COLO829 (cell line): ENCODE results near the gene PRKCE.

ENCODE experiments used
- DNase-seq: peaks from one replicate; pipeline ENCODE4 v3.0.0; 2012; ENCODE audit warnings: low spot score

PRKCE gene

DNA sequence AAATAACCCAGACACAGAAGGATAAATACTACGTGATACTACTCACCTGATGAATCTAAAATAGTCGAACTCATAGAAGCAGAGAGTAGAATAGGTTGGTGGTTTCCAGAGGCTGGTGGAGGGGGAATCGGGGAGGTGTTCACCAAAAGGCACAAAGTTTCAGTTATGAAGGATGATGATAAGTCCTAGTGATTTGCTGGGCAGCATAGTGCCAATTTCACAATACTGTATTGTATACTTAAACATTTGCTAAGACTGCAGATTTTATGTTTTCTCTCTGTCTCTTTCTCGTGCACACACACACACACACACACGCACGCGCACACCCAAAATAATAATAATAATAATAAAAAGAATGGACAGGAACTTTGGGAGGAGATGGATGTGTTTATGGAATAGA lies 425.4 kb downstream of the PRKCE start:
- no peak for DNase-seq

DNA sequence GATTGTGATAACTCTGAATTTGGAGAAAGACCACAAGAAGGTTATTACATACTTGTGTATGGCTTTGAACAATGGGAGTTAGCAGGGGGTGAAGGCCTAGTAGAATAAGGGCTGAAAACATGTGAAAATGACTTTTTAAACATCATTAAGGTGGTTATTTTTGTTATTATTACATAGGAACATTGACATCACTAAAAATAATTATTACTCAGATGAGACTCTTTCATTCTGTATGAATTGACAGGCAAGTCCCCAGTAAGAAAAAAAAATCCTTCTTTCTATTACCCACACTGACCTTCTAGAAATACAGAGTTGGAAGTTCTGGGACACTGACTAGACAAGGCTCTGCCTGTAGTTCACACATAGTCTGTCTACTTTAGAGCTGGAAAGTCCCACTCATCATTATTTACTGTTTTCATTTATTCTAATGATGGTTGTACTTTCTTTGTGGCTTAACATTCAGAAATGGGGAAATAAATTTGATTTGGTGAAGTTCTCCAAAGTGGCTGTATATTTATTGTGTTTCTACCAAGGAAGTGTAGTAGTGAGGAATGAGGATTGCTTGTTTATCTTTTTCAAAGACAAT lies 426.1 kb downstream of the PRKCE start:
- no peak for DNase-seq

DNA sequence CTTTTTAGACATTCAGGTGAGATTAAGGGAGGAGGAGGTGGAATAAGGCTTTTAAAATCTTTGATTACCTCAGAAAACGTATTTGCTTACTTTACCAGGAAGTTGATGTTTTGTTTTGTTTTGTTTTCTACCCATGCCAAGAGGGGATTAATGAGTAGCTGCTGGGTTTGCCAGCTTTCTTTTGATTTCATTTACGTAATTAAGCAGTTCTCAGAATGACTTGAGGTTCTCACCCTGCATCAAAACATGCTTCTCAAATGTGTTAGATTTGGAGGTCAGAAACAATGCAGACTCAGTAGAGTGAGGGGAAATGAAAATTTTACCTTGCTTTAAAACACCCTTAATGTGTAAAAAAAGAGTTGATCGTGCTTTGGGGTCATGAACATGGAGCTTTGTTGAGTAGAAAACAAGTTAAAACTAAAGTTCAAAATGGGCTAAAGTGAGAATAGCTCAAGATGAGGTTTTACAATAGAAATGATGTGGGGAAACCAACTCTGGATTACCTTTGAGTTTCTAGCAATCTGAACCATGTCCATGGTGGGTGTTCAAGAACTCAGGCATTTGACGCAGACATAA lies 428.6 kb downstream of the PRKCE start:
- no peak for DNase-seq

DNA sequence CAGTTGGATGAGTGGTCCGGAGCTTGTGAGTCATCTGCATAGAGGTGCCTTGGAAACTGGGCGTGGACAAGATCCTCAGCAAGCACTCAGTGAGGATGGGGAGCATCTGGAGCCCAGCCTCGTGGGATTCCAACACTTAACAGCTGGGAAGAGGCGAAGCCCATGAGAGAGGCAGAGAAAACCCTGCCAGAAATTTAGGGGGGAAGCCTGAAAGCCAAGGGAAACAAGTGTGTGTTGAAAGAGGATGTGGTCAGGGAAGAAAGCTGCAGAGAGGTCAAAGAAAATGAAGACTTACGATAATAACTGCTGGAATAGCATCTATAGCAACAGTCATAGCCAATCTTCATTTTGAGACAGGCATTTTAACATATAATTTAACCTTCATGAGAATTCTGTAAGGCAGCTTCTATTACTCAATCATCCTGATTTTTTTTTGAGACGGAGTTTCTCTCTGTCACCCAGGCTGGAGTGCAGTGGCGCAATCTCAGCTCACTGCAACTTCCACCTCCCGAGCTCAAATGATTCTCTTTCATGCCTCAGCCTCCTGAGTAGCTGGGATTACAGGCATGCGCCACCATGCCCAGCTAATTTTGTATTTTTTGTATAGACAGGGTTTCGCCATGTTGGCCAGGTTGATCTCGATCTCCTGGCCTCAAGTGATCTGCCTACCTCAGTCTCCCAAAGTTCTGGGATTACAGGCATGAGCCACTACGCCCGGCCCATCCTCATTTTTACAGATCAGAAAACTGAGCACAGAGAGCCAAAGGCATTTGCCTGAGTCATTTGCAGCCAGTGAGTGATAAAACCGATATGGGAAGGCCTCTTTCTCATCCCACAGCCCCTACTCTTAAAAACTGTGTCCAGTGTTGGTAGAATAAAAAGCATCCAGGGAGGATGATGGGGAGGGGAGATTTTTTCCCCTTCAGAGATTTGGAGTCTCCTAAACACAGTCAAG lies 431.3 kb downstream of the PRKCE start:
- DNase-seq: no peak

DNA sequence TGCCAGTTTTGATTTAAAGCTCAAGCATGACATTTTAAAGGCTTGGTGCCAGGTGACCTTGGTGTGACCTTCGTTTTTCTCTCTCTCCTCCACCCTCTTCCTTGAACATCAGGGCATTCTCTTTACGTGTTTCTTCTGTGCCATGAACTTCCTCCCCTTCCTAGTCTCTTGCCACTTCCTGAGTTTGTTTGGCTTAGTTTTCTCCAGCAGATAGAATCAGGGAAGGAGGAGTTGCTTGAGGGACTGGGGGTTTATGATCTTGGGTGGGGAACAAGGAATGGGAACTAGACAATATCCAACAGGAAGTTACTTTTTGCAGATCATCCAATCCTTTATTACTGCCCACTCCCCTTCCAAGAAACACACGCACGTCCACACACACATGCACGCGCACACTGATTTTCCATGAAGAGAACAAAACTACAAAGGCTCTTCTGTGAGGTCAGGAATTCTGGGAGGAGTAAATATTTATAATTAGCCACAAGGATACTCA lies 435.1 kb downstream of the PRKCE start:
- peak; percentile 64 for DNase-seq

- no peak for DNase-seq
Observed at GRCh38 chr2:46087492-46087891, 436.0 kb downstream of the PRKCE start.

GRCh38 chr2:46091004-46091403 lies 439.5 kb downstream of the PRKCE start:
- DNase-seq: no peak

GRCh38 chr2:46091961-46092667 lies 440.6 kb downstream of the PRKCE start:
- no peak for DNase-seq

- DNase-seq: no peak
Observed at GRCh38 chr2:46094689-46095088, 443.2 kb downstream of the PRKCE start.

- no peak for DNase-seq
Observed at GRCh38 chr2:46095830-46096229, 444.4 kb downstream of the PRKCE start.

DNA sequence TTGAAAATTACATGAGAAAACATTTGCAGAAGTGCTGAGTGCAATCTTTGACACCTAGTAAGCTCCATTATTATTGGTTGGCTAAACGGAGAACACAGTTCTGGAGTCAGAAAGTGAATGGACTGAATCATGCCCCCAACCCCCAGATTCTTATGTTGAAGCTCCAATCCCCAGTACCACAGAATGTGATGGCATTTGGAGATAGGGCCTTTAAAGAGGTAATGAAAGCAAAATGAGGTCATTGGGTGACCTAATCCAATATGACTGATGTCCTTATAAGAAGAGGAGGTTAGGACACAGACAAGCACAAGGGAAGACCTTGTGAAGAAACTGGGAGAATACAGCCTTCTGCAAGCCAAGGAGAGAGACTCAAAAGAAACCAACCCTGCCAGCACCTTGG lies 444.8 kb downstream of the PRKCE start:
- DNase-seq: no peak

DNA sequence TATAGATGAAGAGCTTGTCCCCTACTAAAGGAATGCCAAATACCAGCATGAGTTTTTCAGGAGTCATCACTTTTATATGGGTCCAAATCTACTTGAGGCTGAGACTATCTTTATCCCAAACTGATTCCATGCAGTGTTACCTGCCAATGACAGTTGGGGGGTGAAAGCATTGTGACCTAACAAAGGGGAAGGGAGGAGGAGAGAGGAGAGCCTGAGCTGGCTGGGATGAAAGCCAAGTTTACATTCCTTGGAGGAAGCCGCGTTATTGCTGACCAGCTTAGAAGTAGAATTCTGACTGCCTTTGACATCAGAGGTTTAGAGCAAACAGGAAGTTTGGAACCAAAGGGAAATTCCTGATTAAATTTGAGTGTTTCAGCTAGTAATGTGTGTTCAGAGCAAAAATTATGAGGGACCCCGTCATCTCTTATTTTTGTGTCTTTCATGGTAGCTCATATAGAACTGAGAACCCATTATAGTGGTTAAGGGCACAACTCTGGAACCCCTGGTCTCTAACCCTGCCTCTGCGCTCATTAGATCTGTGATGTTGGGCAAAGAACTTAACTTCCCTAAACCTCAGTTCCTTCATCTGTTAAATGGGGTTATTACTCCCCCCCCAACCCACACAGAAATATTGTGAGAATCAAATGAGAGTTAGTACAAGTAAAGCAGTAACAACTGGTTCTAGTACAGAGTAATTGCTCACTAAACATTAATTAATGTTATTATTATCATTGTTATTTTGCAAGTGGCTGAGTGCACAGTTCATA lies 446.4 kb downstream of the PRKCE start:
- peak; percentile 66 for DNase-seq

DNA sequence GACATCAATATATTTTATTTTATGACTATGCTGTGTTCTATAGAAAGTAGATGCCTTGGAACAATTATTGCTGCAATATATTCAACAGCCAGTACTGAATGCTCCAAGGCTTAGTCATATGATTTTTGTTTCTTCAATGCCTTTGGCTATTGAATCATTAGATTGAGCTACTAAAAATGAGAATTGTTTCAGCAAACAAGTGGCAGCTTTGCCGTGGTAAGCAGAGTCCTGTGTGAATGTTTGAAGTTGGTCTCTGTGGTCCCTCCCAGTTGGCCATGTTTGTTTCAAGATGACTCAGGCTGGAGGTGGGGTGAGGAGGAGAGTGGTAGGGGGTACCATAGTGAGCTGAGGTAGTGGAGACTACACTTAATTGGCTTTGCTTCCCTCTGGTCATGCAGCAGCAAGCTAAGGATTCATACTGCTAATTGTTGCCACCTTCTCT lies 447.2 kb downstream of the PRKCE start:
- peak; percentile 46 for DNase-seq

- DNase-seq: no peak
Observed at GRCh38 chr2:46101557-46102220, 450.2 kb downstream of the PRKCE start.

DNA sequence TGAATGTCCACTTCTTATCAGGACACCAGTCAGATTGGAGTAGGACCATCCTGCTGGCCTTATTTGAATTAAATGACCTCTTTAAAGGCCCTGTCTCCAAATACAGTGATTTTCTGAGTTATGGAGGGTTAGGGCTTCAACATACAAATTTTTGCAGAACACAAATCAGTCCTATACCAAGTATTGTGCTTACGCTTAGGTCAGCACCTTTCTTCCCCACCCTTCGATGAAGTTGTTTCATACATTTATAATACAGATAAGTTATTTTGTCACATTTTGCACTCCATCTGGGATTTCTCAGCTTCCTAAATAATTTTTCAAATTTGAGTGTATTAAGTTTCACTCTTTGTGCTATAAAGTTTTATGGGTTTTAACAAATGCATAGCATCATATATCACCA lies 455.2 kb downstream of the PRKCE start:
- DNase-seq: no peak

- no peak for DNase-seq
Observed at GRCh38 chr2:46114996-46115395, 463.5 kb downstream of the PRKCE start.

- DNase-seq: no peak
Observed at GRCh38 chr2:46116150-46116549, 464.7 kb downstream of the PRKCE start.

GRCh38 chr2:46116553-46116991 lies 465.1 kb downstream of the PRKCE start:
- DNase-seq: no peak

DNA sequence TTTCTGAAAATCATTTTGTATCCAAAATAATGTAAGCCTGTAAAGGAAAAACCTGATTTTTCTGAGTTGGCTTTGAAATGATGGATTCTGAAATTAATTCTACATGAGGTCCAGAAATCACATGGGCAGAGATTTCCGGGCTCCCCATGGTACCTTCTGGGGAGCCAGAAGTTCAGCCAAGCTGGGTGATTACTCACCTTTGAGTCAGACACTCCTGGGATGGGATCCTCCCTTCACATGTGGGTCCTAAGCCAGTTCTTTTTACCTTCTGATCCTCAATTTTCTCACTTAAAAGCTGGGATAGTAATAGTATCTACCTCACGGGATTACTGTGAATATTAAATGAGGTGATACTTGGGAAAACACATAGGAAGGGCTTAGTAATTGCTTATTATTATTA lies 465.9 kb downstream of the PRKCE start:
- no peak for DNase-seq

DNA sequence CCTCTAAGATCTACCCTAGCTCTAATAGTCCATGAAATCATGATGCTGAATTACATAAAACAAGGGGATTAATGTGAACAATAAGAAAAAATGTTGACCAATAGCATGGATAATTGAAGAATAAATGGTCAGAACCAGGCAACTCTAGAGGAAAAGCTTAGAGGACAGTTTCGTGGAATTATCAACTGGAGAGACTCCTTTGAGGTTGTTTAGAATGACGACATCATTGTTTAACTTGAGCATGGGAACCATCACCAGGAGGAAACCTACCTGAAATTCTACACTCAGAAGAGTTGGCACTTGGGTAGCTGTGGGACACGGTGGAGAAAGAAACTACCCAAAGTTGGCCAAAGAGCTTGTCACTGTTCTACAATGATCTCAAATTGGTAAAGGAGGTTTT lies 466.5 kb downstream of the PRKCE start:
- DNase-seq: no peak
